HG02870 (cell line): Measurements from ENCODE around the gene GSDME.

ENCODE experiments used
- ATAC-seq: cut with Tn5 transposase; IDR thresholded peaks from one replicate; pipeline ENCODE4 v1.9.1; 2021; ENCODE audit warnings: mild to moderate bottlenecking, moderate library complexity; ENCODE audit not compliant: unreplicated experiment

The GSDME gene

DNA sequence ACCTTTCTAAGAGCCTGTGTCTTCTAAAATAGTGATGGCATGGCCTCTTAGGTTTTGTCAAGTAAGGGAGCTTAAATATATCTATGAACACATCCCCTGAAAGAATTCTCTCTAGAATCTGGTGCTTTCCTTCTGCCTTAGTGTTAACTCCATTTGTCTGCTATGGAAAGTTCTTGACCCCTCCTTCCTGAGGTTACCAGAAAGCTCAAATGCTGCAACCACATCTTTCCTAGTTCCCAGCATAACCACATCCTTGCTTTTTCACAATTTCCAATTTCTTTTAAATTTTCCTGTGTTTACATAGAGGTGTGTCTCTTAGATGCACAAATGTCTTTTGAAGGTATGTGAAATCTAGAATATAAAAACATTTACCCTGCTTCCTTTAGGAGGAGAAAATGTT lies 16.4 kb upstream of the GSDME start:
- ATAC-seq, result no peak

GRCh38 chr7:24769851-24770250 lies 12.6 kb upstream of the GSDME start:
- no peak for ATAC-seq

- ATAC-seq, result peak; percentile 47
These were observed 12.0 kb upstream of the GSDME start for GRCh38 chr7:24769014-24769830.

GRCh38 chr7:24767878-24768569 lies 10.8 kb upstream of the GSDME start:
- ATAC-seq, result no peak

GRCh38 chr7:24764972-24765744 lies 7.9 kb upstream of the GSDME start:
- ATAC-seq, result no peak

DNA sequence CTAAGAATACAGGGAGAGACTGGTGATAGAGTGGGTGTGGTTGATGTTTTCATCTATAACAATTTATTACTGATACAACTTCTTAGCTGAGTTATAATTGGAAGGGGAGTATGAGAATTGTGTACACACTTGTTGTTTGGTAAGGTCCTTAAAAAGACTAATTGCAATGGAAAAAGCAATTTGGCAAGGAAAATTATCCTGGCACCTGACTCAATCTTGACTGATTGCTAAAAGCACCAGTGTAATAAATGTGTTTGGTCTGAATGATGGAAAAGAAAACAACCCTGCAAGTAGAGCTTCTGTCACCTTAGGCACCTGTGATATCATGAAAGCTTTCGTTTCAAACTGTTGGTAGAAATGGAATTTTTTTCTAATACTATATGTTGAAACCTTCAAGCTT lies 6.7 kb upstream of the GSDME start:
- ATAC-seq, result no peak

DNA sequence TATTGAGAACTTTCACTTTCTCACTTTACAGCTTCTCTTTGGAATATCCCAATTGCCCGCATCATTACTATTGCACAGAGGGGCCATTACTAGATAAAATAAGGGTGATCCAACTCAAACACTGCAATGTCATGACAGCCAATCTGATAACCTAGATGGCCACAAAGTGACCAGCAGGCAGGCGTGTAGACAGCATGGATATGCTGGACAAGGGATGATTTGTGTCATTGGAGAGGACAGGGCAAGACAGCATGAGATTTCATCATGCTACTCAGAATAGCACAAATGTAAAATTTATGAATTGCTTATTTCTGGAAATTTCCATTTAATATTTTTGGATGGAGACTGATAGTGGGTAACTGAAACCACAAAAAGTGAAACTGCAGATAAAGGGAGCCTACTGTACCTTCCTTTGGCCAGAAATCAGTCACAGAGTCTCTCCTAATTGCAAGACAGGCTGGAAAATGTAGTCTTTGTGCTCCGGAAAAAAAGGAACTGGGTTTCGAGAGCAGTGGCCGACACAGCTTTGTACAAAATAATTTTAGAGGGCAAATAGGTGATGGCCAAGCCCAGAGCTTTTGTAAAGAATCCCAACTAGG lies 6.1 kb upstream of the GSDME start:
- no peak for ATAC-seq

GRCh38 chr7:24762771-24763170 lies 5.5 kb upstream of the GSDME start:
- ATAC-seq, result no peak

- no peak for ATAC-seq
These were observed 3.7 kb upstream of the GSDME start for GRCh38 chr7:24760968-24761367.

DNA sequence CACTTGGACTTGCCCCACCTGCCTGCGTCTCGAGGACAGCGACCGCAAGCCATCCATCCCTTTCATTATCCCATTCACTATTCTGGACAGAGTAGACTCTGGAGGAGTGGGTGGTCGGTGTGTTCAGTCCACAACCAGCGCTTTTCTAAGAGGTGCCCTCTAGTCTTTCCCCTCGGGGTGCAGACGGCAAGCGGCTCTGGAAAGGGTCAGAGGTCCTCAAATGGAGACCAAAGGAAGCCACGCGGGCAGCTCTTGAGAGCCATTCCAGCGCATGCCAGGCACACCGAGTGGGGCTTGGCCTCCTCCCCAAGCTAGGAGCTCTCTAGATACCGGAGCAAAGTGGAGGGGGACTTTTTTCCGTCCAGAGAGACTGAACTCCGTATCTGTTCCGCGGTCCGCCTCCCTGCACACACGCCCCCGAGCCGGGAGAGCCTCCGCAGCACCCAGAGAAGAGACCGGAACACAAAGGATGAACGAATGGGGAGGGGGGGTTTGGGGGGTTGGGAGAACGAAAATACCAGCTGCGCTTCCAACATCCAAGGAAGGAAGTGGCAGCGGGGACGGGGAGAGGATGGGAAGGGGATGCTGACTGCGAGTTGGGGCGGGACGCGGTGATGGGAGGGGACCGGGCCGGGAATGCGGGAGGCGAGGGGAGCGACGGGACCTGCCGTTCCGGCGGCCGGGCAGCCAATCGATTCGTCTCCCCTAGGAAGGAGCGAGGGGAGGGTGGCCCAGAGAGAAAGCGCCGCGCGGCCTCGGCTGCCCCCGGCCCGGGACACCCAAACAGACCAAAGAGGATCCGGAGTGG lies 515 bp downstream of the GSDME start:
- ATAC-seq, result no peak

DNA sequence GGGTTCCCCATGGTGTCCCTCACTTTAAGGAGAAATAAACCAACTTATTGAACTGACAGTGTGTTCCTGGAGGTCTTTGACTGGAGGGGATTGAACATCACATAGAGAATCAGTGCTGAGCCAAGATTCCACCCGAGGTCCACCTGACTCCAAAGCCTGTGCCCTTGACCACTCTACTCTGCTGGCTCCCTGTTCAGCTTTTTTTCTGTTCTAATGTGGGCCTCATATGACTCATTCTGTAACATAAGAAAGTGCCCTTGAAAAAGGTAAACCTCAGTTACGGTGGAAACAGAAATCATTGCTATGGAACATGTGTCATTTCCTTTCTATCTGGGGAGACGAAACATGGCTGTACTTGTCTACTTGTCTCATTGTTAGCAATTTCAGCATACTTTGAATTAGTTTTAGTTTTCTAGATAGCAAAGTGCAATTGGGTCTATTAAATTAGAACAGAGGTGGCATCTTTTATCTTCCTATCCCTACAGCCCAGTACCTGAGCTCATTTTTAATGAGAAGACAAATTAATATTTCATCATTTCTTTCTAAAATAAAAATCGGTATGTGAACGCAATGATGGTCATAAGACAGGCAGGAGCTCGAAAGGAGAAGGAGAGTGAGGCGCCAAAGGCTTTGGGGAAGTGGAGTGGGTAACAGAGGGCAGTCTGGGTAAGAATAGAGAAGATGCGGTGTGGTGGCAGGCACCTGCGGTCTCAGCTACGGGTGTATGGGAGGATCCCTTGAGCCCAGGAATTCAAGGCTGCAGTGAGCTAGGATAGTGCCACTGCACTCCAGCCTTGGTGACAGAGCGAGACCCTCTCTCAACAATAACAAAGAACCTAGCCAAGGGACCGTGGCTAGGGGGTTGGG lies 1.5 kb downstream of the GSDME start:
- ATAC-seq, result peak; percentile 60

- ATAC-seq, result peak; percentile 2
These were observed 2.3 kb downstream of the GSDME start for GRCh38 chr7:24754906-24755506.

DNA sequence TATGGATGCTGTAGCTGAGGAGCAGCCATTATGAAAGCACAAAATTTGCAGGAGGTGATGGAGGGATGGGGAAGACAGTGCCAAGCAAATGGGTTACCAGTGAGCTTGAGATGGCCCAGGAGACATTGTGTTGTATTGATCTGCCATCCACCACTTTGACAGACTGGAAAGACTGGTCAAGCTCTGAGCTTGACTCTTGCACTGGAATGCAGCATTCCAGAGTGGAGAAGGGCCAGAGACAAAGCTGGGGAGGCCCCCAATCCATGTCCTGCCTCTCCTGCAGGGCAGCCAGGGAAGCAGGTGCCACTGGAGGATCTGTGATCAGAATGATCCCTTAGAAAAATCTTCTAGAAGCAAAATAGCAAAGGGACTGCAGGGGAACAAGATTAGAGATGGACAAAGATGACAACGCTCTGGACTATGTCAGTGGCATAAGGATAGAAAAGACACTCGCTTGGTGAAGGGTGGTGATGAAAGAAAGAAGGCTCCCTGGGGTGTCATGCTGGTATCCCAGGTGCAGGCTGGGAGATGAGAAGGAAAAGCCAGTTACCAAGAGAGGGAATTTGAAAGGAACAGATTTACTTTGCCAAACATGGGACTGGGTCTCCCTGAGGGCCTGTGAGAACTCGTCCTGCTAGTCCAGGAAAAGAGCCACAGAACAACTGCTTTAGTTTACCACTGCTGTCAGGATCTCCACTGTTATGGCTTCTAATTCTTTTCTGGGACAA lies 5.0 kb downstream of the GSDME start:
- no peak for ATAC-seq

- no peak for ATAC-seq
These were observed 5.8 kb downstream of the GSDME start for GRCh38 chr7:24751484-24751883.

GRCh38 chr7:24750441-24751055 lies 6.7 kb downstream of the GSDME start:
- ATAC-seq, result no peak

DNA sequence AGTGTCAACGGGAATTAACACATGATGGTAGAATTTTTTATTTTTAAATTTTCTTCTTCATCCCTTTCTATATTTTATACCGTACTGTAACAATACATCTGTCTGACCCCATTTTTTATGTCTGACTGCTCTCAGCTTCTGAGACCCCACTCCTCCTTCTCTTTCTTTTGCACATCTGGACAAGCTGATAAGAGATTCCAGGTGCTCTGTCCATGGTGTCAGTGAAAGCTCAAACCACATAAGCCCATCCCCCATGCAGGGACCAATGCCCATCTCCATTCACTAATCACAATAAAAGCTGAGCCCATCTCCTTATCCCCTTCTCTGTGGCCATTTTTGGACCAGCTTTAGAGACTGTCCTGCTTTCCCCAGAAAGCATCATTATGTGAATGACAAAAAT lies 8.7 kb downstream of the GSDME start:
- no peak for ATAC-seq

DNA sequence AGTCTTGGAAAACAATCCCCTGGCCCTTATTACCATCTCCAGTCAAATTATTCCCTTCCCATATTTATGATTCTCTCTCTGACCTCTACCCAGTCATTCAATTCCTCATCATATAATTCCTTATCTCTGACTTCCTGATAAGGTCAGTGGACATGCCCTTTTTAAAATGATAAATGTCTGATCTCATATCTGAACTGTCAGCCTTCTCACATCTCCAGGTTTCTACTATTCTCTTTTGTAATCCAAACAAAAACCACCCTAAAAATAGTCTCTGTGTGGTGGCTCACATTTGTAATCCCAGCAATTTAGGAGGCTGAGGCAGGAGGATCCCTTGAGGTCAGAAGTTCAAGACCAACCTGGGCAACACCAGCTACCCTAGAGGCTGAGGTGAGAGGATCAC lies 11.9 kb downstream of the GSDME start:
- no peak for ATAC-seq

GRCh38 chr7:24743471-24743870 lies 13.8 kb downstream of the GSDME start:
- no peak for ATAC-seq
